GM04504 (cell line): ENCODE data around the gene KRT79.
A peak's percentile ranks its signal among the peaks of the same experiment; 100 is the strongest.
"Not testable (repeated sequence)": the region's sequence is repeated elsewhere in the genome, so short reads cannot be mapped to it uniquely, and the experiment has no call there.

Experiments
- DNase-seq: peaks from one replicate; pipeline ENCODE4 v3.0.0-alpha.2; 2012; ENCODE audit warnings: low read depth

The KRT79 gene

GRCh38 chr12:52833922-52834726 lies at the start of gene KRT79:
Gene KRT79 (minus strand): TSS chr12:52834311. CDS start chr12:52834260, 51 bp downstream.
- no peak for DNase-seq

GRCh38 chr12:52880499-52880898 lies 46.4 kb upstream of the KRT79 start:
- not testable (repeated sequence) for DNase-seq

- no peak for DNase-seq
Measured at GRCh38 chr12:52879394-52880351, 45.6 kb upstream of the KRT79 start.

- no peak for DNase-seq
Measured at GRCh38 chr12:52878507-52879393, 44.6 kb upstream of the KRT79 start.

- DNase-seq: no peak
Measured at GRCh38 chr12:52877242-52877641, 43.1 kb upstream of the KRT79 start.

- DNase-seq: no peak
Measured at GRCh38 chr12:52876372-52876771, 42.3 kb upstream of the KRT79 start.

GRCh38 chr12:52874573-52875435 lies 40.7 kb upstream of the KRT79 start:
- no peak for DNase-seq

- DNase-seq: peak; percentile 88
Measured at GRCh38 chr12:52873832-52874572, 39.9 kb upstream of the KRT79 start.

GRCh38 chr12:52873513-52873831 lies 39.4 kb upstream of the KRT79 start:
- no peak for DNase-seq

- no peak for DNase-seq
Measured at GRCh38 chr12:52872644-52873389, 38.7 kb upstream of the KRT79 start.

GRCh38 chr12:52871291-52872039 lies 37.4 kb upstream of the KRT79 start:
- peak; percentile 83 for DNase-seq

- no peak for DNase-seq
Measured at GRCh38 chr12:52870361-52871290, 36.5 kb upstream of the KRT79 start.

- no peak for DNase-seq
Measured at GRCh38 chr12:52867642-52868041, 33.5 kb upstream of the KRT79 start.

- no peak for DNase-seq
Measured at GRCh38 chr12:52867152-52867551, 33.0 kb upstream of the KRT79 start.

- no peak for DNase-seq
Measured at GRCh38 chr12:52865090-52865944, 31.2 kb upstream of the KRT79 start.

- no peak for DNase-seq
Measured at GRCh38 chr12:52862023-52862422, 27.9 kb upstream of the KRT79 start.

- no peak for DNase-seq
Measured at GRCh38 chr12:52861511-52861910, 27.4 kb upstream of the KRT79 start.
